LNCaP clone FGC (cell line): ENCODE measurements around the gene TCF25.

ENCODE experiments used
- DNase-seq: peaks from one replicate; pipeline ENCODE4 v3.0.0-alpha.2; 2011; ENCODE audit warnings: low read depth
- H3K4me3 ChIP-seq: 2 replicates; pipeline ENCODE4 v1.5.1; 2011; ENCODE audit warnings: mild to moderate bottlenecking, low read depth, low read length, control low read depth
- TF ChIP-seq, protein P1 (sequence below): IDR thresholded peaks from 2 replicates; pipeline ENCODE4 v1.5.1; 2012; ENCODE audit warnings: mild to moderate bottlenecking; ENCODE audit not compliant: control insufficient read depth, insufficient read depth; ENCODE audit errors: extremely low read depth

The TCF25 gene

GRCh38 chr16:89848974-89849373 is 24.4 kb upstream of the TCF25 start:
- H3K4me3 ChIP-seq, result no peak overlapping the region
- TF ChIP-seq, protein P1, sequence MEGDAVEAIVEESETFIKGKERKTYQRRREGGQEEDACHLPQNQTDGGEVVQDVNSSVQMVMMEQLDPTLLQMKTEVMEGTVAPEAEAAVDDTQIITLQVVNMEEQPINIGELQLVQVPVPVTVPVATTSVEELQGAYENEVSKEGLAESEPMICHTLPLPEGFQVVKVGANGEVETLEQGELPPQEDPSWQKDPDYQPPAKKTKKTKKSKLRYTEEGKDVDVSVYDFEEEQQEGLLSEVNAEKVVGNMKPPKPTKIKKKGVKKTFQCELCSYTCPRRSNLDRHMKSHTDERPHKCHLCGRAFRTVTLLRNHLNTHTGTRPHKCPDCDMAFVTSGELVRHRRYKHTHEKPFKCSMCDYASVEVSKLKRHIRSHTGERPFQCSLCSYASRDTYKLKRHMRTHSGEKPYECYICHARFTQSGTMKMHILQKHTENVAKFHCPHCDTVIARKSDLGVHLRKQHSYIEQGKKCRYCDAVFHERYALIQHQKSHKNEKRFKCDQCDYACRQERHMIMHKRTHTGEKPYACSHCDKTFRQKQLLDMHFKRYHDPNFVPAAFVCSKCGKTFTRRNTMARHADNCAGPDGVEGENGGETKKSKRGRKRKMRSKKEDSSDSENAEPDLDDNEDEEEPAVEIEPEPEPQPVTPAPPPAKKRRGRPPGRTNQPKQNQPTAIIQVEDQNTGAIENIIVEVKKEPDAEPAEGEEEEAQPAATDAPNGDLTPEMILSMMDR, result no peak
- no peak for DNase-seq

- DNase-seq, result no peak
- TF ChIP-seq, protein P1, result no peak
- H3K4me3 ChIP-seq, result no peak overlapping the region
Observed at GRCh38 chr16:89853306-89853993, 19.9 kb upstream of the TCF25 start.

- H3K4me3 ChIP-seq, result no peak overlapping the region
- TF ChIP-seq, protein P1, result no peak
- no peak for DNase-seq
Observed at GRCh38 chr16:89855301-89855945, 18.0 kb upstream of the TCF25 start.

GRCh38 chr16:89855986-89856385 is 17.4 kb upstream of the TCF25 start:
- TF ChIP-seq, protein P1, result no peak
- H3K4me3 ChIP-seq, result no peak overlapping the region
- no peak for DNase-seq

DNA sequence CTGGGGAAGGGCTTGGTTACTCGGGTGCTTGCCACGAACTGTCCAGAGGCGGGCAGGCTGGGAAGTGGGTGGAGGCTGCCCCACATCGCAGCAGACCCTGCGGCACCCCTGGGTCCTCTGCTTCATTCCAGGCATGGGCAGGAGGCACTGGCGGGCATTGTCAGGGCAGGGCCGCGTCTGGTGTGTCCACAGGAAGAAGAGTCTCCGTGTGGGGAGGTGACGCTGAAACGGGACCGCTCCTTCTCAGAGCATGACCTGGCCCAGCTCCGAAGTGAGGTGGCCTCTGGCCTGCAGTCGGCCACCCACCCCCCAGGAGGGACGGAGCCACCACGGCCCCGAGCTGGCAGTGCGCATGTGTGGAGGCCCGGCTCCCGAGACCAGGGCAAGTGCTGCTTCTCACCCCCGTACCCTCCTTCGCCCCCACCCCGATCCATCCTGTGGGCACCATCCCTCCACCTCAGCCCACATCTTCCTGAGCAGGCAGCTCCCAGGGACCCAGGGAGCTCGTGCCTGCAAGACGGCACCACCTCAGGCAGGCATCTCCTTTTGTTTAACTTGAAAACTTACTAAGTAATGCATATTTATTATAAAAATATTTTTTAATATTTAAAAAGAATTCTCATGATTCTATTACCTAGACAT is 14.3 kb upstream of the TCF25 start:
- TF ChIP-seq, protein P1, result no peak
- no peak for DNase-seq
- no peak overlapping the region for H3K4me3 ChIP-seq

DNA sequence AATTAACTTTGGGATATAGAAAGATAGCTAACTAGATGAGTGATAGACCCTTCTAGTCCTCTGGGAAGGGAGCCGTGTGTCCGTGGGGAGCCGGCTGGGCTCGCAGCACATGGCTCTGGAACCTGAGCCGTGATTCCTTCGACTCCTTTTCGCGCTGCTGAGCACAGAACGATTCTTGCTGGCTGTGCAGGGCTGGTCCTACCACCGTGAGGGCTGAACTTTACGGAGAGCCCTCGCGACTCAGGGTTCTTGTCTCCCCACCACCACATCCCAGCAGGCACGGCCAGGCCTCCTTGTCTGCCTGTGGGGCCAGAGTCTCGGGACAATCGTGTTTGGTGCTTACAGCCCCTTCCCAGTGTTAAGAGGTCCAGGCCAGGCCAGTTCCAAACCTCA is 13.8 kb upstream of the TCF25 start:
- H3K4me3 ChIP-seq, result no peak overlapping the region
- TF ChIP-seq, protein P1, result no peak
- DNase-seq, result no peak
